IMR-90 (cell line): Measurements from ENCODE around the gene JADE2. TPM values are rescaled to one million over a fixed set of nuclear protein-coding genes. Genes with fewer than 3 reads are reported as not detected.

Experiments
- ATAC-seq: fragments of 200-7000 bp; cut with Tn5 transposase; 2 replicates; pipeline ENCODE4 v1.9.1; 2020; ENCODE audit warnings: low read depth, mild to moderate bottlenecking, moderate library complexity
- BruUV-seq: library from RNA; stranded (reverse); fragments of 400-500 nt; replicated peaks from 2 replicates; lab custom pipeline; 2021; lab: Mats Ljungman, UMichigan
- CTCF ChIA-PET: fragments of 300-600 bp; formaldehyde crosslinking; extraction: SDS; loops from one replicate; lab custom pipeline; 2021; ENCODE audit warnings: antibody characterized with exemption; lab: Yijun Ruan, JAX
- POLR2A ChIA-PET: fragments of 300-600 bp; sonication (Branson Sonifier 250); formaldehyde crosslinking; loops from one replicate; lab custom pipeline; 2022; ENCODE audit warnings: antibody characterized with exemption; ENCODE audit not compliant: unreplicated experiment; lab: Charles Lee
- DNase-seq: peaks from one replicate; pipeline ENCODE4 v3.0.0; 2013
- H2AFZ ChIP-seq: replicated peaks from 2 replicates; pipeline ENCODE3; 2013; ENCODE audit warnings: low read length, mild to moderate bottlenecking; ENCODE audit not compliant: poor library complexity
- H2AK5ac ChIP-seq: 2 replicates; pipeline ENCODE4 v1.6.1; 2013; ENCODE audit warnings: low read depth, low read length, inconsistent platforms
- H2AK9ac ChIP-seq: replicated peaks from 2 replicates; pipeline ENCODE3; 2013; ENCODE audit warnings: mild to moderate bottlenecking, low read depth, low read length, moderate library complexity; ENCODE audit not compliant: poor library complexity
- H2BK120ac ChIP-seq: 2 replicates; pipeline ENCODE4 v1.6.1; 2013; ENCODE audit warnings: low read depth, low read length, inconsistent platforms
- H2BK15ac ChIP-seq: 3 replicates; pipeline ENCODE4 v1.6.1; 2013; ENCODE audit warnings: low read depth, low read length, inconsistent platforms
- H2BK20ac ChIP-seq: 2 replicates; pipeline ENCODE4 v1.6.1; 2013; ENCODE audit warnings: low read depth, mild to moderate bottlenecking, inconsistent platforms, low read length, moderate library complexity
- H2BK5ac ChIP-seq: 2 replicates; pipeline ENCODE4 v1.6.1; 2013; ENCODE audit warnings: mild to moderate bottlenecking, low read depth, low read length, inconsistent platforms; ENCODE audit not compliant: poor library complexity, severe bottlenecking
- H3K14ac ChIP-seq: replicated peaks from 2 replicates; pipeline ENCODE4 v1.6.1; 2013; ENCODE audit warnings: low read depth, low read length, inconsistent platforms
- H3K18ac ChIP-seq: 2 replicates; pipeline ENCODE4 v1.6.1; 2013; ENCODE audit warnings: low read depth, low read length, control low read depth
- H3K23ac ChIP-seq: 2 replicates; pipeline ENCODE4 v1.6.1; 2013; ENCODE audit warnings: low read depth, low read length, inconsistent platforms
- H3K27ac ChIP-seq: 2 replicates; pipeline ENCODE4 v1.5.1; 2013; ENCODE audit warnings: mild to moderate bottlenecking, control low read depth, low read length; ENCODE audit not compliant: insufficient read depth
- H3K27me3 ChIP-seq: 2 replicates; pipeline ENCODE4 v1.6.1; 2013; ENCODE audit warnings: low read length; ENCODE audit not compliant: control insufficient read depth, insufficient read depth
- H3K36me3 ChIP-seq: 2 replicates; pipeline ENCODE4 v1.6.1; 2013; ENCODE audit warnings: low read length, mixed read lengths; ENCODE audit not compliant: control insufficient read depth, insufficient read depth
- H3K4ac ChIP-seq: 2 replicates; pipeline ENCODE4 v1.6.1; 2013; ENCODE audit warnings: low read depth, low read length, inconsistent platforms
- H3K4me1 ChIP-seq: 2 replicates; pipeline ENCODE4 v1.6.1; 2013; ENCODE audit warnings: low read length, mixed read lengths; ENCODE audit not compliant: control insufficient read depth, insufficient read depth
- H3K4me2 ChIP-seq: 2 replicates; pipeline ENCODE4 v1.6.1; 2013; ENCODE audit warnings: low read depth, mild to moderate bottlenecking, control low read depth, low read length, moderate library complexity
- H3K4me3 ChIP-seq: 2 replicates; pipeline ENCODE4 v1.5.1; 2013; ENCODE audit warnings: low read depth, mild to moderate bottlenecking, control low read depth, low read length, moderate library complexity; ENCODE audit not compliant: insufficient read depth
- H3K56ac ChIP-seq: 2 replicates; pipeline ENCODE4 v1.6.1; 2013; ENCODE audit warnings: low read length, inconsistent platforms; ENCODE audit not compliant: insufficient read depth; ENCODE audit errors: extremely low read depth
- H3K79me1 ChIP-seq, 2 experiments: 2 replicates each; pipeline ENCODE4 v1.6.1; 2013; ENCODE audit warnings: low read length in 2 of 2, inconsistent platforms in 1 of 2, low read depth in 1 of 2
- H3K9ac ChIP-seq: 2 replicates; pipeline ENCODE4 v1.6.1; 2013; ENCODE audit warnings: low read depth, low read length, control low read depth
- H3K9me1 ChIP-seq: 2 replicates; pipeline ENCODE4 v1.6.1; 2013; ENCODE audit warnings: low read length, inconsistent platforms; ENCODE audit not compliant: insufficient read depth
- H3K9me3 ChIP-seq: 2 replicates; pipeline ENCODE4 v1.6.1; 2013; ENCODE audit warnings: low read length; ENCODE audit not compliant: control insufficient read depth, insufficient read depth
- H4K20me1 ChIP-seq: 2 replicates; pipeline ENCODE4 v1.6.1; 2013; ENCODE audit warnings: low read length, inconsistent platforms; ENCODE audit not compliant: insufficient read depth
- H4K5ac ChIP-seq: 2 replicates; pipeline ENCODE4 v1.6.1; 2013; ENCODE audit warnings: mild to moderate bottlenecking, low read depth, low read length, control low read depth
- H4K8ac ChIP-seq, 2 experiments: 2 replicates each; pipeline ENCODE4 v1.6.1; 2013; ENCODE audit warnings: low read depth in 2 of 2, low read length in 2 of 2, control low read depth in 1 of 2, inconsistent platforms in 1 of 2
- H4K91ac ChIP-seq: 2 replicates; pipeline ENCODE4 v1.6.1; 2013; ENCODE audit warnings: low read depth, low read length, inconsistent platforms; ENCODE audit not compliant: insufficient read depth
- MAFK ChIP-seq: IDR thresholded peaks from 2 replicates; pipeline ENCODE4 v1.6.1; 2012; ENCODE audit warnings: low read depth, low read length, improper control_type of control experiment
- NFE2L2 ChIP-seq: fragments of 150-350 bp; IDR thresholded peaks from 2 replicates; pipeline ENCODE4 v1.6.1; 2016; ENCODE audit warnings: low read depth, mild to moderate bottlenecking, low read length
- WGBS, 2 experiments: methylation state at CpG; one replicate each; pipeline versions ENCODE4 v1.1.5 to v1.1.7; 2013; ENCODE audit warnings: missing lambda C conversion rate in 2 of 2; ENCODE audit not compliant: insufficient read length in 1 of 2; ENCODE audit errors: extremely low coverage in 2 of 2; 5-methylcytosine and 5-hydroxymethylcytosine counted together
- dilution Hi-C: fragments of 300-500 bp; cut with HindIII; formaldehyde crosslinking; loops from one replicate; pipeline ENCODE4 v1.14.3; 2018; ENCODE audit warnings: low sequenced_read_pairs; ENCODE audit not compliant: unreplicated experiment
- in situ Hi-C: fragments of 300-500 bp; cut with MboI; formaldehyde crosslinking; loops from 3 replicates; pipeline ENCODE4 v1.14.3; 2019; ENCODE audit warnings: low sequenced_read_pairs, inconsistent platforms, mixed read lengths
- intact Hi-C: fragments of 100-400 bp; cut with micrococcal nuclease; formaldehyde crosslinking; loops from 2 replicates; pipeline ENCODE4 v1.10.0; 2022
- polyA plus RNA-seq, 3 experiments: library from polyadenylated mRNA; depleted of rRNA; stranded (reverse); fragments of >200 nt; gene quantifications; 2 replicates each; pipeline ENCODE4 v1.2.3, GENCODE V29; 2012; ENCODE audit warnings: low replicate concordance in 1 of 3
- total RNA-seq: library from RNA; depleted of rRNA; stranded (reverse); fragments of >200 nt; gene quantifications from 2 replicates; pipeline ENCODE4 v1.2.3, GENCODE V29; 2012
- TF ChIP-seq, protein P1 (sequence below): conservative IDR thresholded peaks from 2 replicates; pipeline ENCODE4 v1.5.1; 2012; ENCODE audit warnings: mild to moderate bottlenecking, low read depth, low read length, improper control_type of control experiment
- TF ChIP-seq, protein P2 (sequence below): fragments of 150-350 bp; IDR thresholded peaks from 2 replicates; pipeline ENCODE4 v1.6.1; 2017; ENCODE audit warnings: mild to moderate bottlenecking, antibody characterized with exemption, low read length, low read depth

The JADE2 gene
- total and polyA plus RNA-seq, 2 of the 4 experiments (the other 2 are of a cell fraction): 13.3 to 14.9 TPM

GRCh38 chr5:134580001-134580460 is 54.6 kb downstream of the JADE2 start (continued):
- TF ChIP-seq MAFK: no peak
- TF ChIP-seq NFE2L2: no peak

DNA sequence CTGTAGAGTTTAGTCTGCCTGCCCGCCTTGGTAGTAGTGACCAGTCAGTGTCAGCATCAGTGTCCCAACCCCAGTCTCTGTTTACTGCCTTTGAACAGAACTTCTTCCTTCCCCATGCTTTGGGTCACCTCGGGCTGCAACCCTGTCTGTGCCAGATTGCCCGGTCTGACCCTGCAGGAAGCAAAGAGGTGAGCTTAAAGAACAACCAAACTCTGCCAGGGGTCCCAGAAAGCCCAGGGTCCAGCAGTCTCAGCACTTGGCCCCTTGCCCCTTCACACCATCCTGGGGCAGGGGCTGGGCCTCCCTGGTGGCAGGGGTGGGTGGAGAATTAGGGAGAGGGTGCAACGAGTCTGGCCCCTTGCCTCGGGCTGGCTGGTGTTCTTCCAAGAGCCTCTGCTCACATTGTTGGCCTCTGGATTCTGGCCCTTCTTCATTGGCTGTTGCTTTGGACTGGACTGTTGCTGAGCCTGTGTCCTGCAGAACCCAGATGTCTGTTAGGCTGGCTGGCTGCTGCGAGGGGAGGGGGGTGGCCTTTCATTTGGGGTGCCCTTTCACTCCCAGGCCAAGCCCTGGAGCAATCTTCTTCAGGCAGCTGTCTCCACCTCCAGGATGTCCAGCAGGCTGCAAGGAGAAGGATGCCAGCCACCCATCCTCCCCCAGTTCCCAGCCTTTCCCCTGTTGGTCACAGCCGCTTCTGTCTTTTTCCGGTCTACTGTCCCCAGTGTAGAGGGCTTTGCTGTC is 55.9 kb downstream of the JADE2 start:
- DNase-seq (no peak), ATAC-seq (no peak)
- no peaks in the 10 kb centered on the region for H3K27me3 ChIP-seq
- intact Hi-C loops: no loop called here
- no peak overlapping the region for H2BK20ac ChIP-seq
- no TSS peak for BruUV-seq
- H2BK120ac ChIP-seq: no peak overlapping the region
- no peak overlapping the region for H3K56ac ChIP-seq
- H3K27ac ChIP-seq: no peak overlapping the region
- no peak overlapping the region for H3K23ac ChIP-seq
- H4K20me1 ChIP-seq: no peaks in the 10 kb centered on the region; the same call in 1 of the 2 replicates
- no CpG with 5 or more reads among the region's 8 CpGs for WGBS, 2 experiments
- H3K9me3 ChIP-seq: no peaks in the 10 kb centered on the region
- H3K18ac ChIP-seq: no peak overlapping the region
- no peak overlapping the region for H4K8ac ChIP-seq
- no peak overlapping the region for H2BK15ac ChIP-seq
- no peak overlapping the region for H3K4ac ChIP-seq
- no peak overlapping the region for H3K9ac ChIP-seq
- dilution Hi-C loops: no loop called here
- CTCF ChIA-PET: no interaction called here
- H3K79me1 ChIP-seq: peaks cover 0 to 15% of the 10 kb centered on the region in 2 experiments; a peak in 1 of 4 replicates
- POLR2A ChIA-PET: no interaction called here
- in situ Hi-C loops: loop anchor here (5.0 to 10.0 kb wide), 2 partner anchors 279 to 397 kb away; no protein-coding TSS in a partner anchor
- H4K91ac ChIP-seq: no peak overlapping the region
- H2AK5ac ChIP-seq: no peak overlapping the region
- H3K14ac ChIP-seq: no peak overlapping the region
- H3K4me1 ChIP-seq: peaks cover 8% of the 10 kb centered on the region
- H3K4me3 ChIP-seq: no peak overlapping the region
- H3K9me1 ChIP-seq: peaks cover 12% of the 10 kb centered on the region
- TF ChIP-seq, protein P1, sequence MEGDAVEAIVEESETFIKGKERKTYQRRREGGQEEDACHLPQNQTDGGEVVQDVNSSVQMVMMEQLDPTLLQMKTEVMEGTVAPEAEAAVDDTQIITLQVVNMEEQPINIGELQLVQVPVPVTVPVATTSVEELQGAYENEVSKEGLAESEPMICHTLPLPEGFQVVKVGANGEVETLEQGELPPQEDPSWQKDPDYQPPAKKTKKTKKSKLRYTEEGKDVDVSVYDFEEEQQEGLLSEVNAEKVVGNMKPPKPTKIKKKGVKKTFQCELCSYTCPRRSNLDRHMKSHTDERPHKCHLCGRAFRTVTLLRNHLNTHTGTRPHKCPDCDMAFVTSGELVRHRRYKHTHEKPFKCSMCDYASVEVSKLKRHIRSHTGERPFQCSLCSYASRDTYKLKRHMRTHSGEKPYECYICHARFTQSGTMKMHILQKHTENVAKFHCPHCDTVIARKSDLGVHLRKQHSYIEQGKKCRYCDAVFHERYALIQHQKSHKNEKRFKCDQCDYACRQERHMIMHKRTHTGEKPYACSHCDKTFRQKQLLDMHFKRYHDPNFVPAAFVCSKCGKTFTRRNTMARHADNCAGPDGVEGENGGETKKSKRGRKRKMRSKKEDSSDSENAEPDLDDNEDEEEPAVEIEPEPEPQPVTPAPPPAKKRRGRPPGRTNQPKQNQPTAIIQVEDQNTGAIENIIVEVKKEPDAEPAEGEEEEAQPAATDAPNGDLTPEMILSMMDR: 0 out of 2 replicates have a peak, but pooled peaks have one; percentile 15
- TF ChIP-seq, protein P2, sequence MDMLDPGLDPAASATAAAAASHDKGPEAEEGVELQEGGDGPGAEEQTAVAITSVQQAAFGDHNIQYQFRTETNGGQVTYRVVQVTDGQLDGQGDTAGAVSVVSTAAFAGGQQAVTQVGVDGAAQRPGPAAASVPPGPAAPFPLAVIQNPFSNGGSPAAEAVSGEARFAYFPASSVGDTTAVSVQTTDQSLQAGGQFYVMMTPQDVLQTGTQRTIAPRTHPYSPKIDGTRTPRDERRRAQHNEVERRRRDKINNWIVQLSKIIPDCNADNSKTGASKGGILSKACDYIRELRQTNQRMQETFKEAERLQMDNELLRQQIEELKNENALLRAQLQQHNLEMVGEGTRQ: no peak
- no peak overlapping the region for H2AFZ ChIP-seq
- no peak overlapping the region for H3K4me2 ChIP-seq
- H4K5ac ChIP-seq: no peak overlapping the region
- peak overlapping the region; percentile 26 for H2AK9ac ChIP-seq
- H2BK5ac ChIP-seq: no peak overlapping the region
- H3K36me3 ChIP-seq: peaks cover 34% of the 10 kb centered on the region
